K562 (cell line): ENCODE data around the gene SDHAF3. TPM values are rescaled to one million over a fixed set of nuclear protein-coding genes. Genes with fewer than 3 reads are reported as not detected.

ENCODE experiments used
- CBFB ChIP-seq: sonication (generic); formaldehyde crosslinking; IDR thresholded peaks from 2 replicates; pipeline ENCODE4 v1.4.0; 2020; ENCODE audit warnings: mild to moderate bottlenecking, missing genetic modification reagents
- CEBPG ChIP-seq, 3 experiments: fragments of 200-800 bp in 1 of 3; sonication (Bioruptor generic) in 1 of 3; sonication (generic) in 1 of 3; formaldehyde crosslinking in 1 of 3; IDR thresholded peaks in 2 of 3; conservative IDR thresholded peaks in 1 of 3; 2 replicates each; pipeline versions ENCODE4 v1.6.1 to v1.8.0; 2016 to 2022; ENCODE audit warnings: missing compliant biosample characterization in 2 of 3, missing genetic modification characterization in 2 of 3, mild to moderate bottlenecking in 1 of 3, missing genetic modification reagents in 1 of 3
- EZH2 ChIP-seq: IDR thresholded peaks from 2 replicates; pipeline ENCODE4 v1.6.1; 2012; ENCODE audit warnings: low read depth, mild to moderate bottlenecking, inconsistent platforms, low read length, borderline replicate concordance
- FOSL1 ChIP-seq: fragments of 200-800 bp; sonication (Bioruptor generic); conservative IDR thresholded peaks from 2 replicates; pipeline ENCODE4 v1.6.1; 2016; ENCODE audit warnings: missing genetic modification characterization, missing compliant biosample characterization
- NELFE ChIP-seq: IDR thresholded peaks from 2 replicates; pipeline ENCODE4 v1.6.1; 2011; ENCODE audit warnings: mild to moderate bottlenecking; ENCODE audit not compliant: insufficient read depth, insufficient read length
- NFYB ChIP-seq: IDR thresholded peaks from 2 replicates; pipeline ENCODE4 v1.6.1; 2011; ENCODE audit warnings: mild to moderate bottlenecking, moderate library complexity; ENCODE audit not compliant: insufficient read length; ENCODE audit errors: extremely low read depth
- PRMT5 ChIP-seq: sonication (generic); formaldehyde crosslinking; IDR thresholded peaks from 2 replicates; pipeline ENCODE4 v1.5.0; 2020; ENCODE audit warnings: missing genetic modification reagents
- TEAD4 ChIP-seq, 2 experiments: sonication (generic) in 1 of 2; formaldehyde crosslinking in 1 of 2; IDR thresholded peaks; 2 replicates each; pipeline versions ENCODE4 v1.6.1 to v1.8.0; 2012 to 2022; ENCODE audit warnings: borderline replicate concordance in 1 of 2, inconsistent platforms in 1 of 2, low read length in 1 of 2, mild to moderate bottlenecking in 1 of 2, missing genetic modification reagents in 1 of 2
- ZBTB17 ChIP-seq: fragments of 450-650 bp; formaldehyde crosslinking; IDR thresholded peaks from 2 replicates; pipeline ENCODE4 v1.4.0; 2020; ENCODE audit warnings: mild to moderate bottlenecking
- ZNF146 ChIP-seq: IDR thresholded peaks from one replicate; pipeline ENCODE4 v1.6.1; 2018; ENCODE audit warnings: missing compliant biosample characterization; ENCODE audit not compliant: unreplicated experiment
- ZNF224 ChIP-seq: sonication (generic); formaldehyde crosslinking; IDR thresholded peaks from 2 replicates; pipeline ENCODE4 v1.8.0; 2022; ENCODE audit warnings: mild to moderate bottlenecking, missing genetic modification reagents
- polyA plus RNA-seq, 8 experiments: library from polyadenylated mRNA; depleted of rRNA in 4 of 8; stranded (reverse) in 5 of 8; unstranded in 3 of 8; fragments of >200 nt; fragmentation: Nextera tagmentation in 2 of 8; fragmentation: Illumina TruSeq in 1 of 8; extraction: Ambion mirVana in 2 of 8; extraction: Trizol in 1 of 8; gene quantifications; 2 replicates each; pipeline versions ENCODE4 v1.2.1 to v1.2.3, GENCODE V29; 2011 to 2014; ENCODE audit warnings: inconsistent platforms in 1 of 8, missing spikeins in 1 of 8
- total RNA-seq, 7 experiments: library from RNA; depleted of rRNA in 6 of 7; stranded (reverse); fragments of >200 nt in 6 of 7; fragmentation: Illumina TruSeq in 2 of 7; extraction: Trizol in 2 of 7; gene quantifications; 2 replicates each; pipeline versions ENCODE4 v1.2.1 to v1.2.3, GENCODE V29; 2011 to 2021; ENCODE audit warnings: low replicate concordance in 1 of 7
- TF ChIP-seq, protein P1 (sequence below): sonication (generic); formaldehyde crosslinking; IDR thresholded peaks from 2 replicates; pipeline ENCODE4 v1.8.0; 2022; ENCODE audit warnings: mild to moderate bottlenecking, missing genetic modification reagents, borderline replicate concordance
- TF ChIP-seq, protein P2 (sequence below): sonication (generic); formaldehyde crosslinking; IDR thresholded peaks from 2 replicates; pipeline ENCODE4 v1.4.0; 2020; ENCODE audit warnings: mild to moderate bottlenecking, missing genetic modification reagents
- TF ChIP-seq, protein P3 (sequence below), 2 experiments: fragments of 450-650 bp in 1 of 2; sonication (generic) in 1 of 2; formaldehyde crosslinking; conservative IDR thresholded peaks; 2 replicates each; pipeline versions ENCODE4 v1.4.0 to v1.8.1; 2020 to 2022; ENCODE audit warnings: mild to moderate bottlenecking in 1 of 2, missing genetic modification reagents in 1 of 2
- TF ChIP-seq, protein P4 (sequence below): fragments of 450-650 bp; formaldehyde crosslinking; IDR thresholded peaks from 2 replicates; pipeline ENCODE4 v1.4.0; 2022; ENCODE audit warnings: missing genetic modification characterization
- TF ChIP-seq, protein P5 (sequence below), 2 experiments: IDR thresholded peaks in 1 of 2; conservative IDR thresholded peaks in 1 of 2; 2 replicates each; pipeline ENCODE4 v1.6.1; 2016; ENCODE audit warnings: low read depth in 2 of 2, mild to moderate bottlenecking in 1 of 2, missing compliant biosample characterization in 1 of 2, missing genetic modification characterization in 1 of 2, moderate library complexity in 1 of 2

The SDHAF3 gene
- total and polyA plus RNA-seq, 9 of the 15 experiments (the other 6 are each of a cell fraction or from before 2014, with no cell fraction given), result 51.5 to 403 (median 145) TPM

DNA sequence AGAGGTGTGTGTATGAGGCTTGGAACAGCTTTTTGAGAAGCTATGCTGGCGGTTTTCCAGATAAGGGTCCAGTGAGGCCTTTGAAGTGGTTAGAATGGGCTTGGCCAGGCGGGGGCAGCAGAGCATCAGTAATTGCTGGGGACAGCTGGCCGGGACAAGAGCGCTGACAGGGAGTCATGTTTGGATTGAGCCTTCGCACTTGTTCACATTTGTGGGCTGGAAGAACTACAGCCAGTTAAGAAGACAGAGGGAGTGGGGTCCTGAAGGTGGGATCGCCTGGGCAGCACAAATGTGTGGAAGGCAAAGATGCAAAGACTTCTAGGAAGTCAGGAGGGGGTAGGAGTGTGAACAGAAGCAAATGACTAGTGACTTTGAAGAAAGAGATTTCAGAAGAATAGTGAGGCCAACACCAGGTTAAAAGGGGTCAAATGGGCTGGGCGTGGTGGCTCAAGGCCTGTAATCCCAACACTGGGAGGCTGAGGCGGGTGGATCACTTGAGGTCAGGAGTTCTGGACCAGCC, 12.7 kb upstream of the SDHAF3 start (continued):
- TF ChIP-seq ZBTB17 (no peak), CBFB (CRISPR knock-in tag) (peak; percentile 85), EZH2 (no peak), NELFE (no peak), NFYB (no peak), CEBPG (CRISPR knock-in tag; IDR thresholded peaks at IDR 0.05) (no peak), CEBPG (tag; conservative IDR thresholded peaks at IDR 0.05 in 1 of 2, IDR thresholded peaks at IDR 0.05 in 1 of 2) (no peak), FOSL1 (no peak), PRMT5 (no peak), ZNF224 (no peak), TEAD4 (IDR thresholded peaks at IDR 0.05; ENCODE audit: low read length) (no peak), TEAD4 (CRISPR knock-in tag; IDR thresholded peaks at IDR 0.05; ENCODE audit: borderline replicate concordance) (no peak), ZNF146 (CRISPR knock-in tag) (no peak)
- TF ChIP-seq, protein P1, sequence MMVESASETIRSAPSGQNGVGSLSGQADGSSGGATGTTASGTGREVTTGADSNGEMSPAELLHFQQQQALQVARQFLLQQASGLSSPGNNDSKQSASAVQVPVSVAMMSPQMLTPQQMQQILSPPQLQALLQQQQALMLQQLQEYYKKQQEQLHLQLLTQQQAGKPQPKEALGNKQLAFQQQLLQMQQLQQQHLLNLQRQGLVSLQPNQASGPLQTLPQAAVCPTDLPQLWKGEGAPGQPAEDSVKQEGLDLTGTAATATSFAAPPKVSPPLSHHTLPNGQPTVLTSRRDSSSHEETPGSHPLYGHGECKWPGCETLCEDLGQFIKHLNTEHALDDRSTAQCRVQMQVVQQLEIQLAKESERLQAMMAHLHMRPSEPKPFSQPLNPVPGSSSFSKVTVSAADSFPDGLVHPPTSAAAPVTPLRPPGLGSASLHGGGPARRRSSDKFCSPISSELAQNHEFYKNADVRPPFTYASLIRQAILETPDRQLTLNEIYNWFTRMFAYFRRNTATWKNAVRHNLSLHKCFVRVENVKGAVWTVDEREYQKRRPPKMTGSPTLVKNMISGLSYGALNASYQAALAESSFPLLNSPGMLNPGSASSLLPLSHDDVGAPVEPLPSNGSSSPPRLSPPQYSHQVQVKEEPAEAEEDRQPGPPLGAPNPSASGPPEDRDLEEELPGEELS (CRISPR knock-in tag), result no peak
- TF ChIP-seq, protein P2, sequence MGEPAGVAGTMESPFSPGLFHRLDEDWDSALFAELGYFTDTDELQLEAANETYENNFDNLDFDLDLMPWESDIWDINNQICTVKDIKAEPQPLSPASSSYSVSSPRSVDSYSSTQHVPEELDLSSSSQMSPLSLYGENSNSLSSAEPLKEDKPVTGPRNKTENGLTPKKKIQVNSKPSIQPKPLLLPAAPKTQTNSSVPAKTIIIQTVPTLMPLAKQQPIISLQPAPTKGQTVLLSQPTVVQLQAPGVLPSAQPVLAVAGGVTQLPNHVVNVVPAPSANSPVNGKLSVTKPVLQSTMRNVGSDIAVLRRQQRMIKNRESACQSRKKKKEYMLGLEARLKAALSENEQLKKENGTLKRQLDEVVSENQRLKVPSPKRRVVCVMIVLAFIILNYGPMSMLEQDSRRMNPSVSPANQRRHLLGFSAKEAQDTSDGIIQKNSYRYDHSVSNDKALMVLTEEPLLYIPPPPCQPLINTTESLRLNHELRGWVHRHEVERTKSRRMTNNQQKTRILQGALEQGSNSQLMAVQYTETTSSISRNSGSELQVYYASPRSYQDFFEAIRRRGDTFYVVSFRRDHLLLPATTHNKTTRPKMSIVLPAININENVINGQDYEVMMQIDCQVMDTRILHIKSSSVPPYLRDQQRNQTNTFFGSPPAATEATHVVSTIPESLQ (CRISPR knock-in tag), result 0 out of 2 replicates have a peak, but pooled peaks have one; percentile 43
- TF ChIP-seq, protein P3, sequence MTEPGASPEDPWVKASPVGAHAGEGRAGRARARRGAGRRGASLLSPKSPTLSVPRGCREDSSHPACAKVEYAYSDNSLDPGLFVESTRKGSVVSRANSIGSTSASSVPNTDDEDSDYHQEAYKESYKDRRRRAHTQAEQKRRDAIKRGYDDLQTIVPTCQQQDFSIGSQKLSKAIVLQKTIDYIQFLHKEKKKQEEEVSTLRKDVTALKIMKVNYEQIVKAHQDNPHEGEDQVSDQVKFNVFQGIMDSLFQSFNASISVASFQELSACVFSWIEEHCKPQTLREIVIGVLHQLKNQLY (CRISPR knock-in tag; conservative IDR thresholded peaks at IDR 0.05), result no peak
- TF ChIP-seq, protein P4, sequence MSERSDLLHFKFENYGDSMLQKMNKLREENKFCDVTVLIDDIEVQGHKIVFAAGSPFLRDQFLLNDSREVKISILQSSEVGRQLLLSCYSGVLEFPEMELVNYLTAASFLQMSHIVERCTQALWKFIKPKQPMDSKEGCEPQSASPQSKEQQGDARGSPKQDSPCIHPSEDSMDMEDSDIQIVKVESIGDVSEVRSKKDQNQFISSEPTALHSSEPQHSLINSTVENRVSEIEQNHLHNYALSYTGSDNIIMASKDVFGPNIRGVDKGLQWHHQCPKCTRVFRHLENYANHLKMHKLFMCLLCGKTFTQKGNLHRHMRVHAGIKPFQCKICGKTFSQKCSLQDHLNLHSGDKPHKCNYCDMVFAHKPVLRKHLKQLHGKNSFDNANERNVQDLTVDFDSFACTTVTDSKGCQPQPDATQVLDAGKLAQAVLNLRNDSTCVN (CRISPR knock-in tag), result no peak
- TF ChIP-seq, protein P5, sequence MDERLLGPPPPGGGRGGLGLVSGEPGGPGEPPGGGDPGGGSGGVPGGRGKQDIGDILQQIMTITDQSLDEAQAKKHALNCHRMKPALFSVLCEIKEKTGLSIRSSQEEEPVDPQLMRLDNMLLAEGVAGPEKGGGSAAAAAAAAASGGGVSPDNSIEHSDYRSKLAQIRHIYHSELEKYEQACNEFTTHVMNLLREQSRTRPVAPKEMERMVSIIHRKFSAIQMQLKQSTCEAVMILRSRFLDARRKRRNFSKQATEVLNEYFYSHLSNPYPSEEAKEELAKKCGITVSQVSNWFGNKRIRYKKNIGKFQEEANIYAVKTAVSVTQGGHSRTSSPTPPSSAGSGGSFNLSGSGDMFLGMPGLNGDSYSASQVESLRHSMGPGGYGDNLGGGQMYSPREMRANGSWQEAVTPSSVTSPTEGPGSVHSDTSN (CRISPR knock-in tag; IDR thresholded peaks at IDR 0.05; ENCODE audit: low read depth), result no peak
- TF ChIP-seq, protein P5 (tag; conservative IDR thresholded peaks at IDR 0.05; ENCODE audit: low read depth), result peak; percentile 61
